ENCODE results near the gene DPM2. TPM values are rescaled to one million over a fixed set of nuclear protein-coding genes. Genes with fewer than 3 reads are reported as not detected.

The DPM2 gene
- total and polyA plus RNA-seq, 2 experiments from 2014 or later: 36.6 to 92.4 TPM

DNA sequence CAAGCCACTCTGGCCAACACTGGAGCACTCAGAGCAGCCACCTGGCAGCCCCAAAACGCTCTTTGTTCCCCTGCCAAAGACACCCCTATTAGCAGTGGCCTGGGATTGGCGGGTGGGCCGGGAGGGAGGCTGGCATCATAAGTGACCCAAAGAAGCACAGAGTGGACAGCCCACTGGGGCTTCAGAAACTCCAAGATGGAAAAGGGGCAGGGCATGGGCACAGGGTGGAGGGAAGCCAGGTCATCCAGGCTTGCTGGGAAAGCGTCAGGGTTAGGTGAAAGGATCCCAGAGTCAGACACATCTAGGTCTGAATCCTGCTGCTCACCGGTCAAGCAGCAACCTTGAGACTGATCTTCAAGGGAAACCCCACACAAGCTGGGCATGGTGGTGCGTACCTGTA is 28.3 kb upstream of the DPM2 start:
- 0 out of 2 replicates have a peak, but pooled peaks cover 5% of the 10 kb centered on the region for H3F3A ChIP-seq (replicated peaks; ENCODE audit: low read depth)
- peaks cover 22% of the 10 kb centered on the region for H3K27me3 Mint-ChIP-seq (ENCODE audit: insufficient read depth, low read depth, poor library complexity)
- no peak overlapping the region for H3K4me3 ChIP-seq
- DNase-seq (ENCODE audit: low spot score) (no peak), ATAC-seq (no peak)
- peaks cover 83% of the 10 kb centered on the region for H3K4me1 Mint-ChIP-seq
- H3K4me3 Mint-ChIP-seq: no peak overlapping the region
- H3K36me3 Mint-ChIP-seq (ENCODE audit: low read depth): peaks cover 6% of the 10 kb centered on the region; the same call in 2 of the 3 replicates
- H3K4me1 ChIP-seq (ENCODE audit: insufficient read depth): peaks cover 27% of the 10 kb centered on the region
- H4K20me1 ChIP-seq (replicated peaks; ENCODE audit: insufficient read depth): peaks cover 29% of the 10 kb centered on the region
- no peaks in the 10 kb centered on the region for H3K36me3 ChIP-seq (ENCODE audit: insufficient read depth)
- peak overlapping the region; percentile 92 for H3K27ac ChIP-seq (ENCODE audit: low read depth)
- H3K4me2 ChIP-seq: peak overlapping the region; percentile 55; the same call in 1 of the 2 replicates
- H3K9me2 ChIP-seq (ENCODE audit: insufficient read depth): no peaks in the 10 kb centered on the region
- no peaks in the 10 kb centered on the region for H3K27me3 ChIP-seq (ENCODE audit: insufficient read depth)
- no peak for TF ChIP-seq STAT1 (IDR thresholded peaks at IDR 0.05; ENCODE audit: unreplicated experiment)
- no peak for TF ChIP-seq NANOG (IDR thresholded peaks at IDR 0.05; ENCODE audit: borderline replicate concordance)
- no peak for TF ChIP-seq POLR2AphosphoS5 (IDR thresholded peaks at IDR 0.05; ENCODE audit: low read depth)
- TF ChIP-seq, protein P1, sequence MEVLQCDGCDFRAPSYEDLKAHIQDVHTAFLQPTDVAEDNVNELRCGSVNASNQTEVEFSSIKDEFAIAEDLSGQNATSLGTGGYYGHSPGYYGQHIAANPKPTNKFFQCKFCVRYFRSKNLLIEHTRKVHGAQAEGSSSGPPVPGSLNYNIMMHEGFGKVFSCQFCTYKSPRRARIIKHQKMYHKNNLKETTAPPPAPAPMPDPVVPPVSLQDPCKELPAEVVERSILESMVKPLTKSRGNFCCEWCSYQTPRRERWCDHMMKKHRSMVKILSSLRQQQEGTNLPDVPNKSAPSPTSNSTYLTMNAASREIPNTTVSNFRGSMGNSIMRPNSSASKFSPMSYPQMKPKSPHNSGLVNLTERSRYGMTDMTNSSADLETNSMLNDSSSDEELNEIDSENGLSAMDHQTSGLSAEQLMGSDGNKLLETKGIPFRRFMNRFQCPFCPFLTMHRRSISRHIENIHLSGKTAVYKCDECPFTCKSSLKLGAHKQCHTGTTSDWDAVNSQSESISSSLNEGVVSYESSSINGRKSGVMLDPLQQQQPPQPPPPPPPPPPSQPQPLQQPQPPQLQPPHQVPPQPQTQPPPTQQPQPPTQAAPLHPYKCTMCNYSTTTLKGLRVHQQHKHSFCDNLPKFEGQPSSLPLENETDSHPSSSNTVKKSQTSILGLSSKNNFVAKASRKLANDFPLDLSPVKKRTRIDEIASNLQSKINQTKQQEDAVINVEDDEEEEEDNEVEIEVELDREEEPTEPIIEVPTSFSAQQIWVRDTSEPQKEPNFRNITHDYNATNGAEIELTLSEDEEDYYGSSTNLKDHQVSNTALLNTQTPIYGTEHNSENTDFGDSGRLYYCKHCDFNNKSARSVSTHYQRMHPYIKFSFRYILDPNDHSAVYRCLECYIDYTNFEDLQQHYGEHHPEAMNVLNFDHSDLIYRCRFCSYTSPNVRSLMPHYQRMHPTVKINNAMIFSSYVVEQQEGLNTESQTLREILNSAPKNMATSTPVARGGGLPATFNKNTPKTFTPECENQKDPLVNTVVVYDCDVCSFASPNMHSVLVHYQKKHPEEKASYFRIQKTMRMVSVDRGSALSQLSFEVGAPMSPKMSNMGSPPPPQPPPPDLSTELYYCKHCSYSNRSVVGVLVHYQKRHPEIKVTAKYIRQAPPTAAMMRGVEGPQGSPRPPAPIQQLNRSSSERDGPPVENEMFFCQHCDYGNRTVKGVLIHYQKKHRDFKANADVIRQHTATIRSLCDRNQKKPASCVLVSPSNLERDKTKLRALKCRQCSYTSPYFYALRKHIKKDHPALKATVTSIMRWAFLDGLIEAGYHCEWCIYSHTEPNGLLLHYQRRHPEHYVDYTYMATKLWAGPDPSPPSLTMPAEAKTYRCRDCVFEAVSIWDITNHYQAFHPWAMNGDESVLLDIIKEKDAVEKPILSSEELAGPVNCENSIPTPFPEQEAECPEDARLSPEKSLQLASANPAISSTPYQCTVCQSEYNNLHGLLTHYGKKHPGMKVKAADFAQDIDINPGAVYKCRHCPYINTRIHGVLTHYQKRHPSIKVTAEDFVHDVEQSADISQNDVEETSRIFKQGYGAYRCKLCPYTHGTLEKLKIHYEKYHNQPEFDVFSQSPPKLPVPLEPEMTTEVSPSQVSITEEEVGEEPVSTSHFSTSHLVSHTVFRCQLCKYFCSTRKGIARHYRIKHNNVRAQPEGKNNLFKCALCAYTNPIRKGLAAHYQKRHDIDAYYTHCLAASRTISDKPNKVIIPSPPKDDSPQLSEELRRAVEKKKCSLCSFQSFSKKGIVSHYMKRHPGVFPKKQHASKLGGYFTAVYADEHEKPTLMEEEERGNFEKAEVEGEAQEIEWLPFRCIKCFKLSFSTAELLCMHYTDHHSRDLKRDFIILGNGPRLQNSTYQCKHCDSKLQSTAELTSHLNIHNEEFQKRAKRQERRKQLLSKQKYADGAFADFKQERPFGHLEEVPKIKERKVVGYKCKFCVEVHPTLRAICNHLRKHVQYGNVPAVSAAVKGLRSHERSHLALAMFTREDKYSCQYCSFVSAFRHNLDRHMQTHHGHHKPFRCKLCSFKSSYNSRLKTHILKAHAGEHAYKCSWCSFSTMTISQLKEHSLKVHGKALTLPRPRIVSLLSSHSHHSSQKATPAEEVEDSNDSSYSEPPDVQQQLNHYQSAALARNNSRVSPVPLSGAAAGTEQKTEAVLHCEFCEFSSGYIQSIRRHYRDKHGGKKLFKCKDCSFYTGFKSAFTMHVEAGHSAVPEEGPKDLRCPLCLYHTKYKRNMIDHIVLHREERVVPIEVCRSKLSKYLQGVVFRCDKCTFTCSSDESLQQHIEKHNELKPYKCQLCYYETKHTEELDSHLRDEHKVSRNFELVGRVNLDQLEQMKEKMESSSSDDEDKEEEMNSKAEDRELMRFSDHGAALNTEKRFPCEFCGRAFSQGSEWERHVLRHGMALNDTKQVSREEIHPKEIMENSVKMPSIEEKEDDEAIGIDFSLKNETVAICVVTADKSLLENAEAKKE (CRISPR knock-in tag; IDR thresholded peaks at IDR 0.05): no peak
- no peak for TF ChIP-seq ZNF331 (CRISPR knock-in tag; IDR thresholded peaks at IDR 0.05; ENCODE audit: low read depth)
- no peak for TF ChIP-seq EZH2 (IDR thresholded peaks at IDR 0.05; ENCODE audit: low read depth, unreplicated experiment)
- TF ChIP-seq CREB1 (CRISPR knock-in tag; IDR thresholded peaks at IDR 0.05; ENCODE audit: low read depth): no peak
- TF ChIP-seq, protein P2, sequence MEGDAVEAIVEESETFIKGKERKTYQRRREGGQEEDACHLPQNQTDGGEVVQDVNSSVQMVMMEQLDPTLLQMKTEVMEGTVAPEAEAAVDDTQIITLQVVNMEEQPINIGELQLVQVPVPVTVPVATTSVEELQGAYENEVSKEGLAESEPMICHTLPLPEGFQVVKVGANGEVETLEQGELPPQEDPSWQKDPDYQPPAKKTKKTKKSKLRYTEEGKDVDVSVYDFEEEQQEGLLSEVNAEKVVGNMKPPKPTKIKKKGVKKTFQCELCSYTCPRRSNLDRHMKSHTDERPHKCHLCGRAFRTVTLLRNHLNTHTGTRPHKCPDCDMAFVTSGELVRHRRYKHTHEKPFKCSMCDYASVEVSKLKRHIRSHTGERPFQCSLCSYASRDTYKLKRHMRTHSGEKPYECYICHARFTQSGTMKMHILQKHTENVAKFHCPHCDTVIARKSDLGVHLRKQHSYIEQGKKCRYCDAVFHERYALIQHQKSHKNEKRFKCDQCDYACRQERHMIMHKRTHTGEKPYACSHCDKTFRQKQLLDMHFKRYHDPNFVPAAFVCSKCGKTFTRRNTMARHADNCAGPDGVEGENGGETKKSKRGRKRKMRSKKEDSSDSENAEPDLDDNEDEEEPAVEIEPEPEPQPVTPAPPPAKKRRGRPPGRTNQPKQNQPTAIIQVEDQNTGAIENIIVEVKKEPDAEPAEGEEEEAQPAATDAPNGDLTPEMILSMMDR (conservative IDR thresholded peaks at IDR 0.05; ENCODE audit: low read depth in 2 of 2): no peak
- TF ChIP-seq EZH2phosphoT487 (IDR thresholded peaks at IDR 0.05; ENCODE audit: unreplicated experiment): no peak
- no peak for TF ChIP-seq ZNF114 (CRISPR knock-in tag; IDR thresholded peaks at IDR 0.05)
- no peak for TF ChIP-seq JUNB (IDR thresholded peaks at IDR 0.05; ENCODE audit: unreplicated experiment)
- TF ChIP-seq, protein P3, sequence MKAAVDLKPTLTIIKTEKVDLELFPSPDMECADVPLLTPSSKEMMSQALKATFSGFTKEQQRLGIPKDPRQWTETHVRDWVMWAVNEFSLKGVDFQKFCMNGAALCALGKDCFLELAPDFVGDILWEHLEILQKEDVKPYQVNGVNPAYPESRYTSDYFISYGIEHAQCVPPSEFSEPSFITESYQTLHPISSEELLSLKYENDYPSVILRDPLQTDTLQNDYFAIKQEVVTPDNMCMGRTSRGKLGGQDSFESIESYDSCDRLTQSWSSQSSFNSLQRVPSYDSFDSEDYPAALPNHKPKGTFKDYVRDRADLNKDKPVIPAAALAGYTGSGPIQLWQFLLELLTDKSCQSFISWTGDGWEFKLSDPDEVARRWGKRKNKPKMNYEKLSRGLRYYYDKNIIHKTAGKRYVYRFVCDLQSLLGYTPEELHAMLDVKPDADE (IDR thresholded peaks at IDR 0.05): no peak
- no peak overlapping the region for H2AFZ ChIP-seq
- peaks cover 99% of the 10 kb centered on the region for H3K79me2 ChIP-seq (replicated peaks; ENCODE audit: insufficient read depth)
- no peaks in the 10 kb centered on the region for H3K9me3 Mint-ChIP-seq
- H3K27ac Mint-ChIP-seq: peak overlapping the region; percentile 95
